Endodermal cell (in vitro differentiated cells): ENCODE results near the gene ABLIM1. TPM values are rescaled to one million over a fixed set of nuclear protein-coding genes. Genes with fewer than 3 reads are reported as not detected.
A peak's percentile ranks its signal among the peaks of the same experiment; 100 is the strongest.
"Not testable (repeated sequence)": the region's sequence is repeated elsewhere in the genome, so short reads cannot be mapped to it uniquely, and the experiment has no call there.

Experiments used
- DNase-seq: peaks from one replicate; pipeline ENCODE4 v3.0.0-alpha.2; 2017
- H3K27ac ChIP-seq: 2 replicates; pipeline ENCODE4 v1.5.1; 2013; ENCODE audit warnings: mild to moderate bottlenecking, low read depth, low read length, moderate library complexity
- H3K27me3 ChIP-seq: 2 replicates; pipeline ENCODE4 v1.6.1; 2013; ENCODE audit warnings: mild to moderate bottlenecking, low read length, moderate library complexity; ENCODE audit not compliant: insufficient read depth, control insufficient read depth, poor library complexity, severe bottlenecking
- H3K36me3 ChIP-seq: 2 replicates; pipeline ENCODE4 v1.7.0; 2013; ENCODE audit warnings: mild to moderate bottlenecking, low read length, moderate library complexity; ENCODE audit not compliant: control insufficient read depth, insufficient read depth
- H3K4me1 ChIP-seq: one replicate; pipeline ENCODE4 v1.7.0; 2013; ENCODE audit warnings: low read length; ENCODE audit not compliant: control insufficient read depth, insufficient read depth
- H3K4me3 ChIP-seq: 2 replicates; pipeline ENCODE4 v1.5.1; 2013; ENCODE audit warnings: mild to moderate bottlenecking, low read length, moderate library complexity
- H3K9ac ChIP-seq: 2 replicates; pipeline ENCODE4 v1.6.1; 2013; ENCODE audit warnings: mild to moderate bottlenecking, low read length, moderate library complexity; ENCODE audit not compliant: poor library complexity, severe bottlenecking; ENCODE audit errors: extremely low read depth
- H3K9me3 ChIP-seq: 2 replicates; pipeline ENCODE4 v1.6.1; 2013; ENCODE audit warnings: mild to moderate bottlenecking, low read length, moderate library complexity; ENCODE audit not compliant: control insufficient read depth
- H3K27ac Mint-ChIP-seq: 2 replicates; pipeline ENCODE4 v1.8.0; 2020; ENCODE audit warnings: mixed read lengths
- H3K27me3 Mint-ChIP-seq: 2 replicates; pipeline ENCODE4 v1.8.0; 2021; ENCODE audit warnings: mild to moderate bottlenecking, mixed read lengths; ENCODE audit not compliant: insufficient read depth
- H3K36me3 Mint-ChIP-seq: 2 replicates; pipeline ENCODE4 v1.8.0; 2020; ENCODE audit warnings: low read depth, mixed read lengths
- H3K4me1 Mint-ChIP-seq: 2 replicates; pipeline ENCODE4 v1.8.0; 2020; ENCODE audit warnings: mixed read lengths
- H3K4me3 Mint-ChIP-seq: 2 replicates; pipeline ENCODE4 v1.8.0; 2020; ENCODE audit warnings: mild to moderate bottlenecking, moderate library complexity, mixed read lengths
- H3K9me3 Mint-ChIP-seq: 2 replicates; pipeline ENCODE4 v1.8.0; 2020; ENCODE audit warnings: mild to moderate bottlenecking, mixed read lengths
- CTCF ChIP-seq: fragments of 200-600 bp; sonication (generic); conservative IDR thresholded peaks from 2 replicates; pipeline ENCODE4 v1.5.0; 2021; ENCODE audit warnings: antibody characterized with exemption, mild to moderate bottlenecking
- WGBS, 2 experiments: methylation state at CpG; one replicate each; pipeline versions ENCODE4 v1.1.5 to v1.1.7; 2013; ENCODE audit warnings: missing lambda C conversion rate in 2 of 2, mixed read lengths in 1 of 2; ENCODE audit not compliant: insufficient coverage in 1 of 2, insufficient read length in 1 of 2; 5-methylcytosine and 5-hydroxymethylcytosine counted together
- total RNA-seq, 2 donors: library from RNA; stranded (reverse); fragmentation: NEBNext Ultra II Directional in 1 of 2; extraction: Animal tissue kit (Norgen Biotek cat#: 25700) in 1 of 2; gene quantifications; 2 replicates in 1 of 2; 3 replicates in 1 of 2; pipeline ENCODE4 v1.2.1, GENCODE V29; 2021

ABLIM1 gene
- total RNA-seq, 2 donors from 2014 or later: 39.3 to 49.3 TPM

- DNase-seq: no peak
- Histone ChIP-seq H3K27ac (no peak overlapping the region), H3K4me1 (no peaks in the 10 kb centered on the region), H3K9ac (no peak overlapping the region), H3K9me3 (no peaks in the 10 kb centered on the region), H3K4me3 (no peak overlapping the region), H3K27me3 (no peaks in the 10 kb centered on the region), H3K36me3 (no peaks in the 10 kb centered on the region)
- H3K4me1 Mint-ChIP-seq: no peaks in the 10 kb centered on the region
- H3K27ac Mint-ChIP-seq: no peak overlapping the region
- H3K4me3 Mint-ChIP-seq: no peak overlapping the region
- H3K36me3 Mint-ChIP-seq: no peaks in the 10 kb centered on the region
- peaks cover 9% of the 10 kb centered on the region for H3K9me3 Mint-ChIP-seq
- TF ChIP-seq CTCF: peak; percentile 91
- H3K27me3 Mint-ChIP-seq: no peaks in the 10 kb centered on the region
- WGBS, 2 experiments: 52% methylated on average over 6 of the region's 6 CpGs; no CpG with 5 or more reads in 1 of the 2 experiments
Observed at GRCh38 chr10:114703377-114704107, 45.5 kb upstream of the ABLIM1 start.

- Mint-ChIP-seq H3K4me1 (no peaks in the 10 kb centered on the region), H3K27me3 (no peaks in the 10 kb centered on the region), H3K9me3 (peaks cover 9% of the 10 kb centered on the region), H3K27ac (no peak overlapping the region), H3K36me3 (no peaks in the 10 kb centered on the region), H3K4me3 (no peak overlapping the region)
- Histone ChIP-seq H3K4me3 (no peak overlapping the region), H3K27ac (no peak overlapping the region), H3K9ac (no peak overlapping the region), H3K4me1 (no peaks in the 10 kb centered on the region), H3K9me3 (no peaks in the 10 kb centered on the region), H3K27me3 (no peaks in the 10 kb centered on the region), H3K36me3 (no peaks in the 10 kb centered on the region)
- no peak for DNase-seq
- TF ChIP-seq CTCF: no peak
Observed at GRCh38 chr10:114698271-114699061, 40.4 kb upstream of the ABLIM1 start.

GRCh38 chr10:114697061-114697598 is 39.1 kb upstream of the ABLIM1 start:
- Histone ChIP-seq H3K9me3 (no peaks in the 10 kb centered on the region), H3K27ac (no peak overlapping the region), H3K4me1 (no peaks in the 10 kb centered on the region), H3K36me3 (no peaks in the 10 kb centered on the region), H3K27me3 (no peaks in the 10 kb centered on the region), H3K4me3 (no peak overlapping the region), H3K9ac (no peak overlapping the region)
- no peaks in the 10 kb centered on the region for H3K36me3 Mint-ChIP-seq
- no peak overlapping the region for H3K27ac Mint-ChIP-seq
- DNase-seq: no peak
- H3K9me3 Mint-ChIP-seq: peaks cover 9% of the 10 kb centered on the region
- peaks cover 3% of the 10 kb centered on the region for H3K4me1 Mint-ChIP-seq
- no peak overlapping the region for H3K4me3 Mint-ChIP-seq
- no peak for TF ChIP-seq CTCF
- 89 to 92% methylated on average over 6 to 10 of the region's 10 CpGs for WGBS, 2 experiments
- no peaks in the 10 kb centered on the region for H3K27me3 Mint-ChIP-seq

GRCh38 chr10:114696301-114696700 is 38.2 kb upstream of the ABLIM1 start:
- not testable (repeated sequence) for H3K27ac ChIP-seq, H3K36me3 Mint-ChIP-seq, H3K27me3 ChIP-seq, H3K9ac ChIP-seq, H3K27ac Mint-ChIP-seq, H3K27me3 Mint-ChIP-seq, H3K9me3 Mint-ChIP-seq, H3K4me1 ChIP-seq, DNase-seq, H3K4me3 ChIP-seq, H3K4me3 Mint-ChIP-seq, H3K36me3 ChIP-seq, H3K9me3 ChIP-seq
- peaks cover 11% of the 10 kb centered on the region for H3K4me1 Mint-ChIP-seq
